ENCODE measurements around the gene PAPOLB. TPM values are rescaled to one million over a fixed set of nuclear protein-coding genes. Genes with fewer than 3 reads are reported as not detected.

Gene PAPOLB
- total and polyA plus RNA-seq, 2 of the 8 experiments (the other 6 are each of a cell fraction or from before 2014, with no cell fraction given): 0.02 to 0.15 TPM

DNA sequence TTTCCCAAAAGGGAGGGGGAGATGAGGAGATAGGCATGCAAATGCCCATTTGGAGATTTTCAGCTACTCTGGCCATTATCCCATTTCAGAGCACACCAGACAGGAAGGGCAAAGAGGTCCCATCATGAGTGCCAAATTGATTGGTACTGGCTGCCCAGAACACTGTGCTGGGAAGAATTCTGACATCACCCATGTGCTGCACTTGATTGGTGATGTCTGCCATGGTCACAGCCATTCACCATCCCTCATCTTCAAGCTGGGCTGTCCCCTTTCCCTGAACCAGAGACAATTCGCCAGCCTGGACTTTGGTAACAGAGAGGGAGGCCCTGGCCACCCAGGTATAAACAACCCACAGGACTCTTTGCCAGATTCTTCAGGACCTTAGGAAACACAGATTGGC, 44.9 kb upstream of the PAPOLB start:
- H4K5ac ChIP-seq (ENCODE audit: insufficient read length, low read depth, low read length): no peak overlapping the region
- H3K4me1 ChIP-seq (replicated peaks in 1 of 4; ENCODE audit: control insufficient read depth in 3 of 4, insufficient read depth in 4 of 4, low read length in 3 of 4): no peaks in the 10 kb centered on the region
- H3K18ac ChIP-seq (ENCODE audit: extremely low read depth, low read length): no peak overlapping the region
- H3K4ac ChIP-seq (replicated peaks; ENCODE audit: insufficient read length, low read depth, low read length): no peak overlapping the region
- H2BK5ac ChIP-seq (ENCODE audit: low read depth, low read length): no peak overlapping the region
- H4K20me1 ChIP-seq (replicated peaks in 1 of 2; ENCODE audit: control insufficient read depth in 1 of 2, insufficient read depth in 2 of 2, low read length in 2 of 2): no peaks in the 10 kb centered on the region
- H2BK12ac ChIP-seq (ENCODE audit: low read depth, low read length): no peak overlapping the region
- no peak overlapping the region for H2BK120ac ChIP-seq (replicated peaks; ENCODE audit: low read depth, low read length)
- peaks cover 2% of the 10 kb centered on the region; the same call in 1 of the 2 replicates for H3K23me2 ChIP-seq (ENCODE audit: low read depth, low read length)
- H2BK20ac ChIP-seq (ENCODE audit: low read length): no peak overlapping the region
- FAIRE-seq: no peak
- no peak overlapping the region for H2AFZ ChIP-seq (ENCODE audit: low read length)
- 100% methylated on average over 1 of the region's 1 CpG; no CpG with 5 or more reads in 1 of the 2 experiments for WGBS, 2 experiments (ENCODE audit: extremely low coverage in 1 of 2, insufficient coverage in 1 of 2, insufficient read length in 1 of 2, insufficient replicate concordance in 2 of 2, low coverage in 1 of 2, low lambda C conversion rate in 2 of 2, missing lambda C conversion rate in 1 of 2)
- no peak for DNase-seq (ENCODE audit: low read depth in 1 of 2, low spot score in 2 of 2)
- no peak overlapping the region for H3K27ac ChIP-seq (ENCODE audit: low read depth, low read length)
- no peak overlapping the region for H3K4me3 ChIP-seq (ENCODE audit: extremely low read depth in 1 of 4, insufficient read depth in 2 of 4, low read depth in 3 of 4, low read length in 4 of 4)
- H3K79me1 ChIP-seq (ENCODE audit: low read depth, low read length): no peaks in the 10 kb centered on the region
- no peak overlapping the region for H2BK15ac ChIP-seq (ENCODE audit: low read length)
- H3K23ac ChIP-seq (ENCODE audit: insufficient read length): no peak overlapping the region
- H3K4me2 ChIP-seq (ENCODE audit: insufficient read depth in 1 of 2, low read depth in 2 of 2, low read length in 2 of 2): no peak overlapping the region
- no peak overlapping the region for H4K8ac ChIP-seq (ENCODE audit: extremely low read depth, insufficient read depth, low read length)
- no peak overlapping the region for H2AK5ac ChIP-seq (ENCODE audit: low read depth, low read length)
- ChIA-PET CTCF (ENCODE audit: partially characterized antibody) (interaction anchor here (1.4 kb wide), 1 partner anchor 12 kb away, joined by 3 read pairs; no protein-coding TSS in a partner anchor), POLR2A (ENCODE audit: partially characterized antibody) (no interaction called here)
- no peak overlapping the region for H3K14ac ChIP-seq (ENCODE audit: insufficient read length)
- no peaks in the 10 kb centered on the region for H3K36me3 ChIP-seq (ENCODE audit: control insufficient read depth in 2 of 4, insufficient read depth in 4 of 4, low read length in 3 of 4)
- TF ChIP-seq KDM1A (IDR thresholded peaks at IDR 0.05; ENCODE audit: borderline replicate concordance, low read length): no peak
- TF ChIP-seq, protein P1, sequence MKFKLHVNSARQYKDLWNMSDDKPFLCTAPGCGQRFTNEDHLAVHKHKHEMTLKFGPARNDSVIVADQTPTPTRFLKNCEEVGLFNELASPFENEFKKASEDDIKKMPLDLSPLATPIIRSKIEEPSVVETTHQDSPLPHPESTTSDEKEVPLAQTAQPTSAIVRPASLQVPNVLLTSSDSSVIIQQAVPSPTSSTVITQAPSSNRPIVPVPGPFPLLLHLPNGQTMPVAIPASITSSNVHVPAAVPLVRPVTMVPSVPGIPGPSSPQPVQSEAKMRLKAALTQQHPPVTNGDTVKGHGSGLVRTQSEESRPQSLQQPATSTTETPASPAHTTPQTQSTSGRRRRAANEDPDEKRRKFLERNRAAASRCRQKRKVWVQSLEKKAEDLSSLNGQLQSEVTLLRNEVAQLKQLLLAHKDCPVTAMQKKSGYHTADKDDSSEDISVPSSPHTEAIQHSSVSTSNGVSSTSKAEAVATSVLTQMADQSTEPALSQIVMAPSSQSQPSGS (IDR thresholded peaks at IDR 0.05; ENCODE audit: low read length): 0 out of 2 replicates have a peak, but pooled peaks have one; percentile 66
- no peak for TF ChIP-seq RXRA (IDR thresholded peaks at IDR 0.05; ENCODE audit: insufficient read depth, low read depth, low read length)
- peaks cover 9 to 11% of the 10 kb centered on the region in 2 experiments; a peak in 2 of 4 replicates for H3K9me3 ChIP-seq (ENCODE audit: insufficient read depth in 2 of 2, low read depth in 1 of 2, low read length in 1 of 2)
- no peaks in the 10 kb centered on the region for H3K27me3 ChIP-seq (replicated peaks in 1 of 4; ENCODE audit: control insufficient read depth in 3 of 4, extremely low read depth in 1 of 4, insufficient read depth in 3 of 4, low read length in 3 of 4)
- H3K56ac ChIP-seq (replicated peaks; ENCODE audit: insufficient read length, low read depth, low read length): no peak overlapping the region
- no peaks in the 10 kb centered on the region for H3K79me2 ChIP-seq (ENCODE audit: control insufficient read depth in 1 of 2, insufficient read depth in 2 of 2, low read length in 2 of 2)
- no peak overlapping the region for H4K91ac ChIP-seq (replicated peaks; ENCODE audit: insufficient read length, low read length)
- no peak overlapping the region for H3K9ac ChIP-seq (replicated peaks in 1 of 4; ENCODE audit: extremely low read depth in 1 of 4, low read depth in 3 of 4, low read length in 3 of 4)

Measured in H1 (cell line).